Measurements from ENCODE around the gene ZNF681.

DNA sequence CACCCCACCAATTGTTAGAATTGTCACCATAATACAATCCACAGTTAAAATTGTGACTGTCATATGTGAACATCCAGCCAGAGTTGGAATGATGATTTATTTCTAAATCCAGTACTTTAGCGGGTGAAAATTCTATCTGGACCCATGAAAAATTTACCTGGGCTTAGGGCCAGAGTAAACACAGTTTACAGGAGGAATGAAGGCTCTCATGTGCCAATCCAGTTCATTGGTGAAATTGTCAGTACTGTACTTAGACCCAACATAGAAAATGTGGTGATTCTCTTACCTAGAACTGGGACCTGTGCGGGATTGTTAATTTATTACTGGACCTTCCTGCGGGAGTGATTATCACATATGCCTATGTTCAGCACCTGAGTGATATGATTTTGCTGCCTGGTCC, 27.3 kb upstream of the ZNF681 start:
- TF ChIP-seq EP300 (IDR thresholded peaks at IDR 0.05; ENCODE audit: borderline replicate concordance) (no peak), CEBPB (IDR thresholded peaks at IDR 0.05) (no peak), YY1 (IDR thresholded peaks at IDR 0.05; ENCODE audit: low read depth) (no peak), EGR1 (IDR thresholded peaks at IDR 0.05) (no peak), TAF1 (IDR thresholded peaks at IDR 0.05; ENCODE audit: low read depth) (no peak), ZBTB7A (IDR thresholded peaks at IDR 0.05; ENCODE audit: low read depth) (no peak), FOXM1 (IDR thresholded peaks at IDR 0.05; ENCODE audit: borderline replicate concordance, low read depth) (no peak), CREB1 (IDR thresholded peaks at IDR 0.05; ENCODE audit: low read depth) (no peak), RAD21 (IDR thresholded peaks at IDR 0.05; ENCODE audit: low read depth) (no peak), TEAD4 (IDR thresholded peaks at IDR 0.05) (no peak), NFIC (IDR thresholded peaks at IDR 0.05) (no peak), TCF12 (IDR thresholded peaks at IDR 0.05; ENCODE audit: low read depth) (no peak)
- TF ChIP-seq, protein P1, sequence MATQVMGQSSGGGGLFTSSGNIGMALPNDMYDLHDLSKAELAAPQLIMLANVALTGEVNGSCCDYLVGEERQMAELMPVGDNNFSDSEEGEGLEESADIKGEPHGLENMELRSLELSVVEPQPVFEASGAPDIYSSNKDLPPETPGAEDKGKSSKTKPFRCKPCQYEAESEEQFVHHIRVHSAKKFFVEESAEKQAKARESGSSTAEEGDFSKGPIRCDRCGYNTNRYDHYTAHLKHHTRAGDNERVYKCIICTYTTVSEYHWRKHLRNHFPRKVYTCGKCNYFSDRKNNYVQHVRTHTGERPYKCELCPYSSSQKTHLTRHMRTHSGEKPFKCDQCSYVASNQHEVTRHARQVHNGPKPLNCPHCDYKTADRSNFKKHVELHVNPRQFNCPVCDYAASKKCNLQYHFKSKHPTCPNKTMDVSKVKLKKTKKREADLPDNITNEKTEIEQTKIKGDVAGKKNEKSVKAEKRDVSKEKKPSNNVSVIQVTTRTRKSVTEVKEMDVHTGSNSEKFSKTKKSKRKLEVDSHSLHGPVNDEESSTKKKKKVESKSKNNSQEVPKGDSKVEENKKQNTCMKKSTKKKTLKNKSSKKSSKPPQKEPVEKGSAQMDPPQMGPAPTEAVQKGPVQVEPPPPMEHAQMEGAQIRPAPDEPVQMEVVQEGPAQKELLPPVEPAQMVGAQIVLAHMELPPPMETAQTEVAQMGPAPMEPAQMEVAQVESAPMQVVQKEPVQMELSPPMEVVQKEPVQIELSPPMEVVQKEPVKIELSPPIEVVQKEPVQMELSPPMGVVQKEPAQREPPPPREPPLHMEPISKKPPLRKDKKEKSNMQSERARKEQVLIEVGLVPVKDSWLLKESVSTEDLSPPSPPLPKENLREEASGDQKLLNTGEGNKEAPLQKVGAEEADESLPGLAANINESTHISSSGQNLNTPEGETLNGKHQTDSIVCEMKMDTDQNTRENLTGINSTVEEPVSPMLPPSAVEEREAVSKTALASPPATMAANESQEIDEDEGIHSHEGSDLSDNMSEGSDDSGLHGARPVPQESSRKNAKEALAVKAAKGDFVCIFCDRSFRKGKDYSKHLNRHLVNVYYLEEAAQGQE (IDR thresholded peaks at IDR 0.05; ENCODE audit: low read depth) = no peak
- TF ChIP-seq, protein P2, sequence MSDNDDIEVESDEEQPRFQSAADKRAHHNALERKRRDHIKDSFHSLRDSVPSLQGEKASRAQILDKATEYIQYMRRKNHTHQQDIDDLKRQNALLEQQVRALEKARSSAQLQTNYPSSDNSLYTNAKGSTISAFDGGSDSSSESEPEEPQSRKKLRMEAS (IDR thresholded peaks at IDR 0.05) = no peak
